WI38 (cell line): ENCODE measurements around the gene FGD3.

ENCODE experiments used
- H3K4me3 ChIP-seq: 2 replicates; pipeline ENCODE4 v1.5.1; 2011; ENCODE audit warnings: low read depth, mild to moderate bottlenecking, control low read depth, low read length
- CTCF ChIP-seq: IDR thresholded peaks from 2 replicates; pipeline ENCODE4 v1.5.1; 2012; ENCODE audit warnings: low read depth, mild to moderate bottlenecking, control low read depth, low read length

FGD3 gene

GRCh38 chr9:93033531-93033930 is 86.2 kb downstream of the FGD3 start:
- TF ChIP-seq CTCF = no peak

GRCh38 chr9:93035106-93035660 is 87.9 kb downstream of the FGD3 start:
- no peak overlapping the region for H3K4me3 ChIP-seq
- TF ChIP-seq CTCF = no peak

More at GRCh38 chr9:93033531-93033930, 86.2 kb downstream of the FGD3 start:
- no peak overlapping the region for H3K4me3 ChIP-seq

GRCh38 chr9:93035821-93036351 is 88.6 kb downstream of the FGD3 start:
- no peak overlapping the region for H3K4me3 ChIP-seq
- TF ChIP-seq CTCF = no peak

- TF ChIP-seq CTCF = no peak
- no peak overlapping the region for H3K4me3 ChIP-seq
Measured at GRCh38 chr9:93036887-93037475, 89.7 kb downstream of the FGD3 start.

- TF ChIP-seq CTCF = no peak
- H3K4me3 ChIP-seq = no peak overlapping the region
Measured at GRCh38 chr9:93037476-93037971, 90.2 kb downstream of the FGD3 start.

- no peak for TF ChIP-seq CTCF
- no peak overlapping the region for H3K4me3 ChIP-seq
Measured at GRCh38 chr9:93038918-93039317, 91.6 kb downstream of the FGD3 start.

GRCh38 chr9:93039456-93039855 is 92.1 kb downstream of the FGD3 start:
- no peak overlapping the region for H3K4me3 ChIP-seq
- no peak for TF ChIP-seq CTCF
